Tibial nerve (tissue), 4 donors: ENCODE data around the gene CERS6. TPM values are rescaled to one million over a fixed set of nuclear protein-coding genes. Genes with fewer than 3 reads are reported as not detected.
A peak's percentile ranks its signal among the peaks of the same experiment; 100 is the strongest.

Experiments
- DNase-seq, 2 donors: peaks; one replicate each; pipeline ENCODE4 v3.0.0-alpha.2; 2019; ENCODE audit warnings: low spot score in 2 of 2
- H3K27ac ChIP-seq, 4 donors: fragments of 200-600 bp; sonication (generic) in 3 of 4; one replicate each; pipeline ENCODE4 v1.5.1; 2017 to 2019; ENCODE audit warnings: mild to moderate bottlenecking in 1 of 4
- H3K27me3 ChIP-seq, 2 donors: fragments of 200-600 bp; sonication (generic) in 1 of 2; one replicate each; pipeline versions ENCODE4 v1.5.1 to v1.6.0; 2017 to 2019
- H3K36me3 ChIP-seq, 3 donors: fragments of 200-600 bp; sonication (generic); one replicate each; pipeline ENCODE4 v1.5.1; 2018 to 2019
- H3K4me1 ChIP-seq, 4 donors: fragments of 200-600 bp; sonication (generic) in 3 of 4; one replicate each; pipeline ENCODE4 v1.5.1; 2017 to 2019
- H3K4me3 ChIP-seq, 4 donors: fragments of 200-600 bp; sonication (generic) in 3 of 4; one replicate each; pipeline ENCODE4 v1.5.1; 2017 to 2019; ENCODE audit warnings: mild to moderate bottlenecking in 1 of 4, moderate library complexity in 1 of 4
- H3K9me3 ChIP-seq, 4 donors: fragments of 200-600 bp; sonication (generic) in 3 of 4; one replicate each; pipeline ENCODE4 v1.5.1; 2017 to 2019
- CTCF ChIP-seq, 5 experiments: fragments of 200-600 bp in 3 of 5; fragments of 450-650 bp in 2 of 5; sonication (generic) in 3 of 5; IDR thresholded peaks; one replicate each; pipeline ENCODE4 v1.5.1; 2016 to 2019; ENCODE audit warnings: antibody characterized with exemption in 5 of 5, mild to moderate bottlenecking in 3 of 5, moderate library complexity in 2 of 5
- EP300 ChIP-seq, 2 donors: sonication (generic); formaldehyde crosslinking; IDR thresholded peaks; one replicate each; pipeline ENCODE4 v1.6.1; 2017; ENCODE audit warnings: antibody characterized with exemption in 2 of 2, mild to moderate bottlenecking in 1 of 2
- POLR2A ChIP-seq, 2 donors: fragments of 450-650 bp; IDR thresholded peaks; one replicate each; pipeline ENCODE4 v1.6.1; 2017; ENCODE audit warnings: antibody characterized with exemption in 2 of 2, mild to moderate bottlenecking in 2 of 2, moderate library complexity in 2 of 2
- WGBS, 2 donors: methylation state at CpG; one replicate each; pipeline ENCODE4 v1.1.5; 2018; 5-methylcytosine and 5-hydroxymethylcytosine counted together
- total RNA-seq, 4 donors: library from RNA; depleted of rRNA; stranded (reverse); fragments of >200 nt; gene quantifications; one replicate each; pipeline ENCODE4 v1.1.0, GENCODE V29; 2016

Gene CERS6
- total RNA-seq, 4 donors from 2014 or later, result 37.7 to 38.7 (median 37.8) TPM

- 87 to 89% methylated on average over 15 of the region's 15 CpGs for WGBS, 2 donors
- TF ChIP-seq CTCF (IDR thresholded peaks at IDR 0.05) (no peak), POLR2A (IDR thresholded peaks at IDR 0.05) (no peak), EP300 (IDR thresholded peaks at IDR 0.05) (no peak)
- no peak overlapping the region for H3K4me3 ChIP-seq
- no peaks in the 10 kb centered on the region for H3K36me3 ChIP-seq
- H3K4me1 ChIP-seq, result peaks cover 0 to 29% (median 4%) of the 10 kb centered on the region in 4 donors
- no peaks in the 10 kb centered on the region for H3K27me3 ChIP-seq
- H3K27ac ChIP-seq, result peak overlapping the region in 2 of 4 donors; percentile 6 to 26
- H3K9me3 ChIP-seq, result no peaks in the 10 kb centered on the region
- DNase-seq, result no peak
Observed at GRCh38 chr2:168480825-168481585, 24.9 kb downstream of the CERS6 start.

- Histone ChIP-seq H3K4me1 (peaks cover 0 to 29% (median 4%) of the 10 kb centered on the region in 4 donors), H3K27me3 (no peaks in the 10 kb centered on the region), H3K4me3 (no peak overlapping the region), H3K9me3 (no peaks in the 10 kb centered on the region), H3K27ac (peak overlapping the region in 2 of 4 donors; percentile 15 to 64), H3K36me3 (no peaks in the 10 kb centered on the region)
- 35 to 39% methylated on average over 2 of the region's 2 CpGs for WGBS, 2 donors
- no peak for DNase-seq
- TF ChIP-seq CTCF (IDR thresholded peaks at IDR 0.05) (no peak), EP300 (IDR thresholded peaks at IDR 0.05) (peak in 1 of 2 donors; percentile 56), POLR2A (IDR thresholded peaks at IDR 0.05) (no peak)
Observed at GRCh38 chr2:168482269-168482668, 26.2 kb downstream of the CERS6 start.

- Histone ChIP-seq H3K4me3 (no peak overlapping the region), H3K36me3 (no peaks in the 10 kb centered on the region), H3K4me1 (peaks cover 0 to 22% (median 4%) of the 10 kb centered on the region in 4 donors), H3K9me3 (no peaks in the 10 kb centered on the region), H3K27ac (peak overlapping the region in 2 of 4 donors; percentile 15 to 64), H3K27me3 (no peaks in the 10 kb centered on the region)
- WGBS, 2 donors, result 89 to 90% methylated on average over 9 of the region's 9 CpGs
- no peak for TF ChIP-seq POLR2A (IDR thresholded peaks at IDR 0.05)
- TF ChIP-seq EP300 (IDR thresholded peaks at IDR 0.05), result no peak
- no peak for TF ChIP-seq CTCF (IDR thresholded peaks at IDR 0.05)
- no peak for DNase-seq
Observed at GRCh38 chr2:168482952-168483831, 27.1 kb downstream of the CERS6 start.

- Histone ChIP-seq H3K4me3 (no peak overlapping the region), H3K27me3 (no peaks in the 10 kb centered on the region), H3K4me1 (peaks cover 0 to 38% (median 7%) of the 10 kb centered on the region in 4 donors), H3K9me3 (no peaks in the 10 kb centered on the region), H3K27ac (no peak overlapping the region), H3K36me3 (no peaks in the 10 kb centered on the region)
- no peak for DNase-seq
- TF ChIP-seq CTCF (IDR thresholded peaks at IDR 0.05), result no peak
- no peak for TF ChIP-seq POLR2A (IDR thresholded peaks at IDR 0.05)
- no peak for TF ChIP-seq EP300 (IDR thresholded peaks at IDR 0.05)
- 91 to 94% methylated on average over 3 of the region's 3 CpGs for WGBS, 2 donors
Observed at GRCh38 chr2:168486477-168486876, 30.4 kb downstream of the CERS6 start.
